NT2/D1 (cell line): ENCODE results near the gene EXOC6.

Experiments
- YY1 ChIP-seq: IDR thresholded peaks from 2 replicates; pipeline ENCODE4 v1.6.1; 2011; ENCODE audit not compliant: insufficient read length, insufficient read depth
- ZNF274 ChIP-seq: IDR thresholded peaks from 2 replicates; pipeline ENCODE4 v1.6.1; 2011; ENCODE audit warnings: mild to moderate bottlenecking, low read depth, low read length

DNA sequence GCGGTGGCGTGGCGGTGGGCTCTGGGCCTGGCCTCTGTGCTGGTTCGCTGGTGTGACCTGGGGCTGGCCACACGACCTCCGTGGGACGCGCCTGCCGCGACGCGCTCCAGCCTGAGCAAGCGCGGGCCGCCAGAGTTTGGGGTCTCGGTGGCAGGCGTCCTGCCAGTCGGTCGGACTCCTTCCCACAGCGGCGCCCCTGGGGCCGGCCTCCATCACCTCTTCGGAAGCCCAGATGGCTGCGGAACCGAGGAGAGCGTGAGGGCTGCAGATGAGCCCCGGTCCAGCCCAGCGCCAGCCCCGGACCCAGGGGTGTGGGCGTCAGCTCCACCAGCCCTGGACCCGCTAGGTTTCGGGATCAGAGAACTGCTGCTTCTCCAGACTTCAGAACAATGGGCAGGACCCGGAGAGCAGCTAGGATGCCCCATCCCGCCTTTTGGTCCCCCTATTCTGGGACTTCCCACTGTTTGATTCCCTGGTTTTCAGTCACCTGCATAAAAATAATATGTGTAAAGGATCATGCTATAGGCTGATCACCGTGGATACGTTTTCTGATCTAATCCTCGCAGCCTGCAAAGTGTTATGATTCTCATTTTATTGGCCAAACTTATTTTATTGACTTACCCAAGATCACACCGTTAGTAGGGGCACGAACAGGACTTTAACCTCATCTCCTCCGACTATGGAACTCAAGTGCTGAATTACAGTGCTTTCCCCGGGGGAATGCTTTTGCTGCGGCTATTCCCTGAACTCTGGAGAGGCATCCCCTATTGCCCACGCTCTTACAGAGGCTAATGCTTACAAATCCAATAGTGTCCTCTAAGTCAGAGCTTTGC, 215.0 kb downstream of the EXOC6 start:
- TF ChIP-seq ZNF274 (no peak), YY1 (no peak)
